Glutamatergic neuron (in vitro differentiated cells): Measurements from ENCODE around the gene SIAE. TPM values are rescaled to one million over a fixed set of nuclear protein-coding genes. Genes with fewer than 3 reads are reported as not detected.

Experiments
- DNase-seq: peaks from one replicate; pipeline ENCODE4 v3.0.0; 2022
- H3K27ac Mint-ChIP-seq: one replicate; pipeline ENCODE4 v1.8.0; 2020; ENCODE audit warnings: mild to moderate bottlenecking, mixed read lengths, inconsistent platforms; ENCODE audit not compliant: unreplicated experiment
- H3K27me3 Mint-ChIP-seq: one replicate; pipeline ENCODE4 v1.8.0; 2020; ENCODE audit warnings: mild to moderate bottlenecking, moderate library complexity, mixed read lengths, inconsistent platforms; ENCODE audit not compliant: unreplicated experiment
- H3K36me3 Mint-ChIP-seq: one replicate; pipeline ENCODE4 v1.8.0; 2020; ENCODE audit warnings: mild to moderate bottlenecking, mixed read lengths, inconsistent platforms; ENCODE audit not compliant: unreplicated experiment
- H3K4me1 Mint-ChIP-seq: one replicate; pipeline ENCODE4 v1.8.0; 2020; ENCODE audit warnings: mild to moderate bottlenecking, low read depth, mixed read lengths, inconsistent platforms; ENCODE audit not compliant: unreplicated experiment
- H3K4me3 Mint-ChIP-seq: one replicate; pipeline ENCODE4 v1.8.0; 2020; ENCODE audit warnings: mild to moderate bottlenecking, mixed read lengths, inconsistent platforms; ENCODE audit not compliant: unreplicated experiment
- H3K9me3 Mint-ChIP-seq: one replicate; pipeline ENCODE4 v1.8.0; 2020; ENCODE audit warnings: mild to moderate bottlenecking, moderate library complexity, mixed read lengths, inconsistent platforms; ENCODE audit not compliant: unreplicated experiment
- total RNA-seq: library from RNA; stranded (reverse); fragmentation: NEBNext Ultra II Directional; extraction: Animal tissue kit (Norgen Biotek cat#: 25700); gene quantifications from one replicate; pipeline ENCODE4 v1.2.1, GENCODE V29; 2021; ENCODE audit not compliant: unreplicated experiment
- TF ChIP-seq, protein P1 (sequence below): fragments of 200-600 bp; sonication (generic); IDR thresholded peaks from one replicate; pipeline ENCODE4 v1.5.0; 2021; ENCODE audit not compliant: partially characterized antibody, unreplicated experiment

SIAE gene
- total RNA-seq, 1 donor from 2014 or later, result 4.5 TPM

DNA sequence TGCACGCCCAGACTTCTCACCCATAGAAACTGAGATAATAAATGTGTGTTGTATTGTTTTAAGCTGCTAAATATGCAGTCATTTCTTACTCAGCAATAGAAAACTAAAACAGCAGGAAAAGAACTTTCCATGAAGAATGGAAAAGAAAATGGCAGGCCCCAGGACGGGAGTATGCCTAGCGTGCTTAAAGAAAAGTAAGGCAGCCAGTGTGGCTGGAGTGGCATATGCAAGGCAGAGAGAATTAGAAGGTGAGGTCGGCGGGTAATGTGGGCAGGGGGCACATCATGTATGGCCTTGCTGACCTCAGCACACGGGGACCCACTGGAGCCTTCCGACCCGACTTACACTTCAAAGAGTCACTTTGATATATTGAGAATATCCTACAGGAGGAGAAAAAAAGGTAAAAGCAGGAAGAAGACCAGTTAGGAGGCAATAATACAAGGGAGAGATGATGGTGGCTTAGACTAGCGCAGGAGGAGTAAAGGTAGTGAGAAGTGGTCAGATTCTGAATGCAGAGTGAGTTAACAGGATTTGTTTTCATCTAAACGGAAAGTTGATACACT is 30.4 kb downstream of the SIAE start:
- TF ChIP-seq, protein P1, sequence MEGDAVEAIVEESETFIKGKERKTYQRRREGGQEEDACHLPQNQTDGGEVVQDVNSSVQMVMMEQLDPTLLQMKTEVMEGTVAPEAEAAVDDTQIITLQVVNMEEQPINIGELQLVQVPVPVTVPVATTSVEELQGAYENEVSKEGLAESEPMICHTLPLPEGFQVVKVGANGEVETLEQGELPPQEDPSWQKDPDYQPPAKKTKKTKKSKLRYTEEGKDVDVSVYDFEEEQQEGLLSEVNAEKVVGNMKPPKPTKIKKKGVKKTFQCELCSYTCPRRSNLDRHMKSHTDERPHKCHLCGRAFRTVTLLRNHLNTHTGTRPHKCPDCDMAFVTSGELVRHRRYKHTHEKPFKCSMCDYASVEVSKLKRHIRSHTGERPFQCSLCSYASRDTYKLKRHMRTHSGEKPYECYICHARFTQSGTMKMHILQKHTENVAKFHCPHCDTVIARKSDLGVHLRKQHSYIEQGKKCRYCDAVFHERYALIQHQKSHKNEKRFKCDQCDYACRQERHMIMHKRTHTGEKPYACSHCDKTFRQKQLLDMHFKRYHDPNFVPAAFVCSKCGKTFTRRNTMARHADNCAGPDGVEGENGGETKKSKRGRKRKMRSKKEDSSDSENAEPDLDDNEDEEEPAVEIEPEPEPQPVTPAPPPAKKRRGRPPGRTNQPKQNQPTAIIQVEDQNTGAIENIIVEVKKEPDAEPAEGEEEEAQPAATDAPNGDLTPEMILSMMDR, result no peak
- Mint-ChIP-seq H3K9me3 (no peaks in the 10 kb centered on the region), H3K4me1 (no peaks in the 10 kb centered on the region), H3K4me3 (no peak overlapping the region), H3K27ac (no peak overlapping the region), H3K36me3 (no peaks in the 10 kb centered on the region), H3K27me3 (no peaks in the 10 kb centered on the region)
- DNase-seq, result no peak

DNA sequence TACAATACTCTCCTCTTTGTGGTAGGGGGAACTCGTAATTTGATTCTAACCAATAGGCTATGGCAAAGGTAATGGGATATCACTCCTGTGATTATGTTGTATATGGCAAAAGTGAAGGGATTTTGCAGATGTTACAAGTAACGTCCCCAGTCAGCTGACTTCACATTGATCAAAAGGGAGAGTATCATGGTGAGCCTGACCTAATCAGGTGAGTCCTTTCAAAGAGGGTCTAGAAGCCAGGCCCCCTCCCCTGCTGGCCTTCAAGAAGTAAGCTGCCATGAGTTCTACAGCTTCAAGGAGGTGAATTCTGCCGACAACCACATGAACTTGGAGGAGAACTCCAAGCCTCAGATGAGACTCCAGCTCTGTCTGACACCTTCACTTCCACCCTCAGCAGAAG is 30.9 kb downstream of the SIAE start:
- H3K9me3 Mint-ChIP-seq, result no peaks in the 10 kb centered on the region
- H3K36me3 Mint-ChIP-seq, result no peaks in the 10 kb centered on the region
- DNase-seq, result no peak
- TF ChIP-seq, protein P1, result no peak
- H3K4me3 Mint-ChIP-seq, result no peak overlapping the region
- no peaks in the 10 kb centered on the region for H3K27me3 Mint-ChIP-seq
- no peaks in the 10 kb centered on the region for H3K4me1 Mint-ChIP-seq
- H3K27ac Mint-ChIP-seq, result no peak overlapping the region

DNA sequence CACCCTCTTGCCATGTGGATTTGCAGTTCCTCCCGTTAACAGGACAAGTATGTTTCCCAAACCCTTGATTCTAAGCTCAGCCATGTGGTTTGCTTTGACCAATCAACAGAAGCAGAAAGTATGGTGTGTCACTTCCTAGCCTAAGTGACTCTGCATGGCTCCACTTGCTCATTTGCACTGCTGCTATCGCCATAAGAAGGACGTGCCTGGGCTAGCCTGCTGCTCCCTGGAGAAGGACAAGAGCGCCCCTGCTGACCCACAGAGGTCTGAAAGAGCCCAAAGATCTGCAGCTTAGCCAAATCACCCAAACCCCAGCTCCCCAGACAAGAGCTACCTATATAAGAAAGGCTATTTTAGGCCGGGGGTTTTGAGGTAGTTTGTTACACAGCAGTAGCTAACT is 32.9 kb downstream of the SIAE start:
- Mint-ChIP-seq H3K36me3 (no peaks in the 10 kb centered on the region), H3K9me3 (no peaks in the 10 kb centered on the region), H3K4me1 (no peaks in the 10 kb centered on the region), H3K4me3 (no peak overlapping the region), H3K27ac (no peak overlapping the region), H3K27me3 (no peaks in the 10 kb centered on the region)
- TF ChIP-seq, protein P1, result no peak
- no peak for DNase-seq

DNA sequence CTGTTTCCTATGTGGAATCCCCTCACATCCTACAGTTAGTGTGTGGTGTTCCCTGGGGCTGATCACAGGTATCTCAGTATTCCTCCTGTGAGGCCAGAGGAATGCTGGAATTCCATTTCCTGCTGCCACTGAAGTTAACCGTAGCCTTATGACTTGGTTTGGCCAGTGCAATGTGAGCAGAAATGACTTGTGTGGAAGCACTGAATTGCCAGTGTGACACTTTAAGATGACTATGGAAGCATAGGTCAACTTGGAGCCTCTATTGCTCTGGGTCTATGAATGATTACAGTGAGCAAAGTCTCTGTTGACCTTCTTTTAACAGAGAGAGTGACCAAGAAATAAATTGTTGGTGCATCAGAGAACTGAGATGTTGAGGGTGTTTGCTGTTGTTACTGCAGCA is 34.4 kb downstream of the SIAE start:
- H3K4me1 Mint-ChIP-seq, result no peaks in the 10 kb centered on the region
- no peak overlapping the region for H3K27ac Mint-ChIP-seq
- no peak overlapping the region for H3K4me3 Mint-ChIP-seq
- H3K27me3 Mint-ChIP-seq, result no peaks in the 10 kb centered on the region
- no peaks in the 10 kb centered on the region for H3K9me3 Mint-ChIP-seq
- DNase-seq, result no peak
- TF ChIP-seq, protein P1, result no peak
- no peaks in the 10 kb centered on the region for H3K36me3 Mint-ChIP-seq

DNA sequence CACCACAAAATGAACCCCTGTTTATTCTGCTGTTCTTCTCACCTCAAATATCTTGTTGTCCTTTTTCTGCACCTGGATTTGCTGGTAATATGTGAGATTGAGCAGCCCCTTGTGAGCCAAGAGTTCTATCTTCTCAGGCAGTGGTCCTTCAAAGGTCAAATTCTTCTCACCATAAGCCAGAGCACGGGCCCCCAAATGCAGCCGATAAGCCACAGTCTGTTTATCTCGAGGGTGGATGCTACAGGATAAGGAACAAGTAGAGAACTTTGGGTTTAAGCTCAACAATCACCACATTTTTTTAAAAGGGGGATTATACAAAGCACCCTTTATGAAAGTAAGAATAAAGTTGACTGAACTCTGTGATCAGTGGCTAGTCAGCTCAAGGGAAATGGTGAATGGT is 35.0 kb downstream of the SIAE start:
- H3K36me3 Mint-ChIP-seq, result no peaks in the 10 kb centered on the region
- no peak for DNase-seq
- H3K27me3 Mint-ChIP-seq, result no peaks in the 10 kb centered on the region
- H3K27ac Mint-ChIP-seq, result no peak overlapping the region
- H3K9me3 Mint-ChIP-seq, result no peaks in the 10 kb centered on the region
- no peak overlapping the region for H3K4me3 Mint-ChIP-seq
- TF ChIP-seq, protein P1, result no peak
- no peaks in the 10 kb centered on the region for H3K4me1 Mint-ChIP-seq
